ENCODE data around the gene CRYZ.
"Not testable (repeated sequence)": the region's sequence is repeated elsewhere in the genome, so short reads cannot be mapped to it uniquely, and the experiment has no call there.

Gene CRYZ

GRCh38 chr1:74732960-74733603, at the start of gene CRYZ, which contains the start of gene TYW3:
Gene CRYZ, minus strand, starts transcription at chr1:74733050. Its CDS starts 8,229 bp downstream, at chr1:74724821.
Gene TYW3, plus strand, starts transcription at chr1:74733152. Its CDS starts 93 bp downstream, at chr1:74733245.
- FAIRE-seq, result peak; percentile 93

- FAIRE-seq, result no peak
Measured at GRCh38 chr1:74780594-74780993, 47.7 kb upstream of the CRYZ start.

- FAIRE-seq, result no peak
Measured at GRCh38 chr1:74779750-74780149, 46.9 kb upstream of the CRYZ start.

- FAIRE-seq, result no peak
Measured at GRCh38 chr1:74777525-74777924, 44.7 kb upstream of the CRYZ start.

- no peak for FAIRE-seq
Measured at GRCh38 chr1:74775735-74776134, 42.9 kb upstream of the CRYZ start.

- FAIRE-seq, result no peak
Measured at GRCh38 chr1:74773582-74773981, 40.7 kb upstream of the CRYZ start.

- no peak for FAIRE-seq
Measured at GRCh38 chr1:74772945-74773344, 40.1 kb upstream of the CRYZ start.

GRCh38 chr1:74771913-74772515, 39.2 kb upstream of the CRYZ start:
- peak; percentile 98 for FAIRE-seq

GRCh38 chr1:74767490-74767889, 34.6 kb upstream of the CRYZ start:
- peak; percentile 72 for FAIRE-seq

- FAIRE-seq, result peak; percentile 46
Measured at GRCh38 chr1:74766579-74766978, 33.7 kb upstream of the CRYZ start.

- FAIRE-seq, result no peak
Measured at GRCh38 chr1:74763807-74764206, 31.0 kb upstream of the CRYZ start.

GRCh38 chr1:74756650-74757049, 23.8 kb upstream of the CRYZ start:
- FAIRE-seq, result not testable (repeated sequence)

- FAIRE-seq, result no peak
Measured at GRCh38 chr1:74755475-74755874, 22.6 kb upstream of the CRYZ start.

- FAIRE-seq, result no peak
Measured at GRCh38 chr1:74753104-74753503, 20.3 kb upstream of the CRYZ start.

- FAIRE-seq, result no peak
Measured at GRCh38 chr1:74748960-74749359, 16.1 kb upstream of the CRYZ start.

GRCh38 chr1:74745247-74745646, 12.4 kb upstream of the CRYZ start:
- not testable (repeated sequence) for FAIRE-seq

GRCh38 chr1:74740307-74740980, 7.6 kb upstream of the CRYZ start:
- FAIRE-seq, result not testable (repeated sequence)

GRCh38 chr1:74737333-74737732, 4.5 kb upstream of the CRYZ start:
- FAIRE-seq, result no peak

GRCh38 chr1:74733604-74734484, 994 bp upstream of the CRYZ start:
- FAIRE-seq, result peak; percentile 94

- not testable (repeated sequence) for FAIRE-seq
Measured at GRCh38 chr1:74732071-74732946, 541 bp downstream of the CRYZ start.

GRCh38 chr1:74731399-74732052, 1.3 kb downstream of the CRYZ start:
- no peak for FAIRE-seq
